GM18519 (cell line): ENCODE measurements around the gene SIDT2.
"Not testable (repeated sequence)": the region's sequence is repeated elsewhere in the genome, so short reads cannot be mapped to it uniquely, and the experiment has no call there.

ENCODE experiments used
- ATAC-seq: cut with Tn5 transposase; IDR thresholded peaks from one replicate; pipeline ENCODE4 v1.9.1; 2021; ENCODE audit warnings: mild to moderate bottlenecking, moderate library complexity; ENCODE audit not compliant: unreplicated experiment, low FRiP score

SIDT2 gene

GRCh38 chr11:117171404-117172061 lies 7.0 kb upstream of the SIDT2 start:
- ATAC-seq = no peak

- ATAC-seq = no peak
Measured at GRCh38 chr11:117172724-117173421, 5.7 kb upstream of the SIDT2 start.

DNA sequence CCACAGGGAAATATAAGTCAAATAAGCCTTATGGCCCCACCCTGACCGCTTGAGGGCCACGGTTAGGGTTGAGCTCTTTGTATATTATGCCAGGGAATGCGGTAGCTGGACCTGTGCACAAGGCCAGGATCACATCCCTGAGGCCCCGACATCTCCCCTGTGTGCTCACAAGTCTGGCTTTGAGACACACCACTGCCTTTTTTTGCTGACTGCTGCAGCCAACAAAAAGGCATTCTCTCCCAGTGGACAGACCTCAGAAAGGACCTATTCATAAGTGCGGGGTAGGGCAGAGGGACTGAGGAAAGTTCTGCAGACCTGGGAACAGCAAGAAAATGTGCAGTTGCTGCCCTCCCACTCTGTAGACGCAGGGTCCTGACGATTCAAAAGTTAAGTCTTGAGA lies 3.4 kb upstream of the SIDT2 start:
- no peak for ATAC-seq

DNA sequence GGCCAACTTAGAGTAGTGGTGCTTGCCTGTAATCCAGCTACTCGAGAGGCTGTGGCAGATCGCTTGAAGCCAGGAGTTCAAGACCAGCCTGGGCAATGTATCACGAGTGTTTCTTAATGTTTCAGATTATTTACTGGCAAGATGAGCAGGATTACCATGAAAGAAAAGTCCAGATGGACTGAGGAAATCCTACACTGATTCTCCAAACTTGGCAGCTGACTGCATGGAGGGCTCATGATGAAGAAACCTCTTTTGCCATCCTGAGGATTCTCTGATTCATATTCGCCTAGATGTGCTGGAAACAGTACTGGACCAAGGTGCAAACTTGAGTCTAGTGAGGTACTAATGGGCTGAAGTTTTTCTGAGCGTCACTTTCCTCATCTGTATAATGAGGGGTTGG lies 2.8 kb upstream of the SIDT2 start:
- ATAC-seq = no peak

DNA sequence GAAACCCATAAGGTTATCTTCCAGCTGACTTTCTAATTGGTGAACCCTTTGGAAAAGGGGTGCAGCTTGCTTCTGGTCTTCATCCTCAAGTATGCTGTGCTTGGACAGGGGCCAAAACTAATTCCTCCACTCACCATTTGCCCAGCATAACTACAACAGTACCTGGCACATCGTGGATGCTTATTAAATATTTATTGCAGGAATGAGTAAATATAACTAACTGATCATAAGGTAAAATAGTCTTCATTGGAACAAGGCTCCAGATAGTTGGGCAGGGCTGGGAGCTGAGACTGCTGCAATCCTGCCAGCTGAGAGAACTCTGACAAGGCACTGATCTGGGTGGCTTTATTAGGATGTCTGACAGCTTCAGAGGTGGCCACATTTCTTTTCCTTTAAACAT lies 2.4 kb upstream of the SIDT2 start:
- no peak for ATAC-seq

- no peak for ATAC-seq
Measured at GRCh38 chr11:117177534-117178209, 871 bp upstream of the SIDT2 start.

- ATAC-seq = peak; percentile 17
Measured at GRCh38 chr11:117179048-117179999, 781 bp downstream of the SIDT2 start.

GRCh38 chr11:117180020-117180419 lies 1.5 kb downstream of the SIDT2 start:
- ATAC-seq = no peak

- ATAC-seq = no peak
Measured at GRCh38 chr11:117180661-117181585, 2.4 kb downstream of the SIDT2 start.

GRCh38 chr11:117181586-117182550 lies 3.3 kb downstream of the SIDT2 start:
- ATAC-seq = no peak

DNA sequence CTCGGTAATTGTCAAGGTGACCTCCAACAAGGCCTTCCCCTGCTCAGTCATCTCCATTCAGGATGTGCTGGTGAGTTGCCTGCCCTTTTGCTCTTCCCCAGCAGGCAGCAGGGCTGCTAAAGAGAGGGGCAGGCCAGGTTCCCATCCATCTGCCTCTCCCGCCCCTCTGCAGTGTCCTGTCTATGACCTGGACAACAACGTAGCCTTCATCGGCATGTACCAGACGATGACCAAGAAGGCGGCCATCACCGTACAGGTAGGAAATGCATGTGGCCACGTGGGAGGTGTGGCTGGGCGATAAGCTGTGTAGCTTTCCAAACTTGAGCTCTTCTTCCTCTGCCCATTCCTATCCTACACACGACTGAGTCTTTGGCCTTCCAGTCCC lies 4.0 kb downstream of the SIDT2 start:
- ATAC-seq = no peak

- not testable (repeated sequence) for ATAC-seq
Measured at GRCh38 chr11:117183178-117183577, 4.6 kb downstream of the SIDT2 start.

GRCh38 chr11:117183724-117184349 lies 5.3 kb downstream of the SIDT2 start:
- ATAC-seq = no peak

DNA sequence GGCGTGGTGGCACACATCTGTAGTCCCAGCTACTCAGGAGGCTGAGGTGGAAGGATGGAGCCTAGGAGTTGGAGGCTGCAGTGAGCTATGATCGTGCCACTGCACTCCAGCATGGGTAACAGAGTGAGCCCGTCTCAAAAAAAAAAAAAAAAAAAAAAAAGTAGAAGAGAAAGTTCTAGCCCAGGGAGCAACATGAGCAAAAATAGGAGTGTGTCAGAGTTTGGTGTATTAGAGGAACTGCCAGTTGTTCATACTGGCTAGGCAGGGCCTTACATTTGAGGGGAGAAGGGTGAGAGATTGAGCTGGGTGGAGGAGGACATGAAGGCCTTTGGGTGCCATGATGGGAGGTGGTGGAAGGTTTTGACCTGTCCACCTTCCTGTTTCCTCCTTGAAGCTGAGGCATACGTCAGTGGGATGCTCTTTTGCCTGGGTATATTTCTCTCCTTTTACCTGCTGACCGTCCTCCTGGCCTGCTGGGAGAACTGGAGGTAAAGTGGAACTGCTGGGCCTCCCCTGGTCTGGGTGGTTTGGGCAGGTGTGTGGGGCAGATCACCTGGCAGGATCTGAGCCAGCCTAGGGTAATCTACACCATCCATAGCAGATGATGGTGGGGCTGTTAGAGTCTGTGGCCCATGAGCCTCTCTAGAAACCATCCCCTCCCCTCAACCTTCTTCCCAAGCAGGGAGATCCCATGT lies 7.3 kb downstream of the SIDT2 start:
- no peak for ATAC-seq

DNA sequence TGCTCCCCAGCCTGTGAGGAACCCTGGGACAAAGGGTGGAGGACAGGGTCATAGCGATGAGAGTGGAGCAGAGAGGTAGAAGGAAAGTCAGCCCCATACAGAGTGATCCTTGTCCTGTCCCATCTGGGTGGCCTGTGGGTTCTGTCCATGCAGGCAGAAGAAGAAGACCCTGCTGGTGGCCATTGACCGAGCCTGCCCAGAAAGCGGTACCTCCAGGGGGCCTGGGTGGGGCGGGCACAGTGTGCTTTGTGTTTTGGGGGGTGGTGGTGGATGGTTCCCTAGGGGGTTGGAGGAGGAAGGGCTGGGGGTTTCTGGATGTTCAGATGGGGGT lies 7.9 kb downstream of the SIDT2 start:
- no peak for ATAC-seq

GRCh38 chr11:117187007-117187406 lies 8.5 kb downstream of the SIDT2 start:
- ATAC-seq = no peak

DNA sequence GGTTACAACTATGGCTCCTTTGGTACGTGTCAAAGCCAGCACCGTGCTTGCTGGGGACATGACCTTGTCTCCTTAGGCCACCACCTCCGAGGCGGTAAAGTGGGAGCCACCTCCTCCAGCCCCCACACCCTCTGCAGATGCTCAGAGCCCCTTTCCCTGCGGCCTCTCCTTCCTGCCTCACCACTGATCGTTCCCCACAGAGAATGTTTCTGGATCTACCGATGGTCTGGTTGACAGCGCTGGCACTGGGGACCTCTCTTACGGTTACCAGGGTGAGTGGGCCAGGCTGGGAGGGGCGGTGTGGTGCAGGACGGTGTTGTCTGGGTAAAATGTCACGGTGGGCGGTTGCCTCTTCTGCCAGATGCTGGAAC lies 8.9 kb downstream of the SIDT2 start:
- ATAC-seq = no peak
